GM18870 (cell line): Measurements from ENCODE around the gene LSM12.
"Not testable (repeated sequence)": the region's sequence is repeated elsewhere in the genome, so short reads cannot be mapped to it uniquely, and the experiment has no call there.

Source experiments
- ATAC-seq: cut with Tn5 transposase; IDR thresholded peaks from one replicate; pipeline ENCODE4 v1.9.1; 2021; ENCODE audit warnings: moderate library complexity; ENCODE audit not compliant: unreplicated experiment

The LSM12 gene

DNA sequence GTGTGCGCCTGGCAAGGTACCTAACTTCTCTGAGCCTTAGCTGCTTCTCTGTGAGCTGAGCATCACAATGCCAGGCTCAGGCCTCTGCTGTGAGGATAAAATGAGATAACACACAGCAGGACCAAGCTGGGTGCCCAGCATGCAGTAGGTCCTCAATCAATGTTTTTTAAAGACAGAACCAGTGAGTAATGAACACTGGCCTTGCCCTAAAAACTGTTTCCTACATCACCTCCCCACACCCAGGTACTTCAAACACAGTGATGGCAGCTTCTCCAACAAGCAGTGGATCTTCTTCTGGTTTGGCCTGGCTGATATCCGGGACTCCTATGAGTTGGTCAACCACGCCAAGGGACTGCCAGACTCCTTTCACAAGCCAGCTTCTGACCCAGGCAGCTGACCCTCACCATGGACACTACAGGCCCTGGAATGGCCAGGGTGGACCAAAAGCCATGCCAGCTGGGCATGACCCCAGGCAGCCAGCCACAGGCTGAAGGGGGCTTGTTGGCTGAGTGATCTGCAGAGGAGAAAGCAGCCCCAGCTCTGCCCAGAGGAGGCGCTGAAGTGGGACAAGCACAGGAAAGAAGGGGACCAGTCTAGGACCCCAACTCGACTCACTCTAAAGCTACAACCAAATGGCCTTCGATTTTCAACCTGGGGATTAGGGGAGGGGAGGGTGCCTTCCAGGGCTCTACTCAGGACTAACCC is 58.1 kb downstream of the LSM12 start:
- ATAC-seq, result no peak

DNA sequence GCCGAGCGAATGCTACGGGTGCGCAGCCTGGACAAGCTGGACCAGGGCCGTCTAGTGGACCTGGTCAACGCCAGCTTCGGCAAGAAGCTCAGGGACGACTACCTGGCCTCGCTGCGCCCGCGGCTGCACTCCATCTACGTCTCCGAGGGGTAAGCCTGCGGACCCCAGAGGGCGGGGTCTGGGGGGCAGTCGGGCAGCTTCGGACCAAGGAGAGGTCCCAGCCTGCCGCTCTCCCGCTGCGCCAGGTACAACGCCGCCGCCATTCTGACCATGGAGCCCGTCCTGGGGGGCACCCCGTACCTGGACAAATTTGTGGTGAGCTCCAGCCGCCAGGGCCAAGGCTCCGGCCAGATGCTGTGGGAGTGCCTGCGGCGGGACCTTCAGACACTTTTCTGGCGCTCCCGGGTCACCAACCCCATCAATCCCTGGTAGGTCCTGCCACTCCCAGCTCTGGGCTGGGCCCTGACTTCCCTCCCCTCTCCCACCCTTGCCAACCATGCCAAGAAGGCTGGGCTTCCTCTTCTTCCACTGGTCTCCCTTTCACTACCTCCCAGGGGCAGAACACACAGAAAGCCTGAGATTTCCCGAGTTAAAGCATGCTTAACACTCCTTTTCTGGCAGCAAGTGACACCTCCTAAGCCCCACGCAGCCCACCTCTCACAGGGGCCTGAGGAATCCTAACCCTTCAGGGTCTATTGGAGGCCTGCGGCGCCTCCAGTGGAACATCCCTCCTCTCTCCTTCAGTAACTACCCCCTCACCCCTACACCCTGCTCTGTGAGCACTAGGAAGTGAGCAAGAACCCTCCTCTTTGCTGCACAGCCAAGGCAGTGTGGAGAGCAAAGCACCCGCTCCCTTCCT is 58.9 kb downstream of the LSM12 start:
- ATAC-seq, result no peak

DNA sequence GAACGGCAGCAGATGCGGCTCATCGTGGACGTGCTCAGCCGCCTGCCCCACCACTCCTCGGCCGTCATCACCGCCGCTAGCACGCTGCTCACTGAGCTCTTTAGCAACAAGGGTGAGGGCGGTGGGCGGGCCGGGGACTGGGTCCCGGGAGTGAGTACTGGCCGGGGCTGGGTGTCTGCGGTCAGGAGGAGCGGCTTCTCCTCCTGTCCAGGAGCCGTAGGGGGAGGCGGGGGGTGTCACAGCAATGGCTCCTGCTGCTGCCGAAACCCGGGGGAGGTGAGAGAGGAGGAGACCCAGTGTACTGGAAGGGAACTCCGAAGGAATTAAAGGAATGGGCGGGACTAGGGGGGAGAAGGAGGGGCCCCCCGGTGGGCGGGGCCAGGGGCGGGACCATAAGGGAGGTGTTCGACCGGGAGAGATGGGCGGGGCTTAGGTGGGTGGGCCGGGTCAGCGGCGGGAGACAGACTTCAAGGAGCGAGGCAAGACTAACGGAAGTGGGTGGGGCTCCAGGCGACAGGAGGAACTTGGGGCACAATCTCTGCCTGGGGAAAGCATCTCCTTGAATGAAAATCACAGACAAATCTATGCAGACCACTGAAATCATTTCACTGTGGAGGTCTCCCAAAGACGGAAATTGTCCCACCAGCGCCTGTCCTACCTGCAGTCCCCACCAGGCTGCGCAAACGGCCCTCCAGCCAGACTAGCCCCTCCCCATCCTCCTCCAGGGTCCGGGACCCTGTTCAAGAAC is 59.7 kb downstream of the LSM12 start:
- ATAC-seq, result no peak

DNA sequence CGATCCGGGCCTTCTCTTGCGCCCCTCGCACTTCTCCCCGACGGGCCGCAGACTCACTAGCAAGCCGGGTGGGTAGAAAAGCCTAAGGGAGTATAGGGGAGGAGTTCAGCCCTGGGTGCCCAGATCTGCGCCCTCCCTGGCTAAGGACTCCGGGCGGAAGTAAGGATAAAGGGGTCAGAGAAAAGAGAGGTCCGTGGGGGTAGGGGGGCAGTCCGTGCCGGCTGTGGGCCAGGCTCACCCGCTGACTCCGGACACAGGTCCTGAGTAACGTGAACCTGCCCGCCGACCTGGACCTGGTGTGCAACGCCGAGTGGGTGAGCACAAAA is 60.2 kb downstream of the LSM12 start:
- ATAC-seq, result no peak

DNA sequence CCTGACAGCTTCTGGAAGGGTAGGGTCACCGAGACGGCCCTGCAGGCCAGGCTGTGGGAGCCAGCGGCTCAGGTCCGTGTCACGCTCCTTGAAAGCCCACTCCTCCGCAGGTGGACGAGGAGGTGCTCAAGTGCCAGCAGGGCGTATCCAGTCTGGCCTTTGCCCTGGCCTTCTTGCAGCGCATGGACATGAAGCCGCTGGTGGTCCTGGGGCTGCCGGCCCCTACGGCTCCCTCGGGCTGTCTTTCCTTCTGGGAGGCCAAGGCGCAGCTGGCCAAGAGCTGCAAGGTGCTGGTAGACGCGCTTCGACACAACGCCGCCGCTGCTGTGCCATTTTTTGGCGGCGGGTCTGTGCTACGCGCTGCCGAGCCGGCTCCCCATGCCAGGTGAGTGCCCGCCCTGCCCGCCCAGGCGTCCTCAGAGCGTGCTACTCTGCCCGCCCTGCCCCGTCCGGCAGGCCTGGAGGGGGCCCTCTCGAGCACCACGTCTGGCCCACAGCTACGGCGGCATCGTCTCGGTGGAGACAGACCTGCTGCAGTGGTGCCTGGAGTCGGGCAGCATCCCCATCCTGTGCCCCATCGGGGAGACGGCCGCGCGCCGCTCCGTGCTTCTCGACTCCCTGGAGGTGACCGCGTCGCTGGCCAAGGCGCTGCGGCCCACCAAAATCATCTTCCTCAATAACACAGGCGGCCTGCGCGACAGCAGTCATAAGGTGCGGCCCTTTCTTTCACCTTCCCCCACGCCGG is 60.8 kb downstream of the LSM12 start:
- no peak for ATAC-seq

DNA sequence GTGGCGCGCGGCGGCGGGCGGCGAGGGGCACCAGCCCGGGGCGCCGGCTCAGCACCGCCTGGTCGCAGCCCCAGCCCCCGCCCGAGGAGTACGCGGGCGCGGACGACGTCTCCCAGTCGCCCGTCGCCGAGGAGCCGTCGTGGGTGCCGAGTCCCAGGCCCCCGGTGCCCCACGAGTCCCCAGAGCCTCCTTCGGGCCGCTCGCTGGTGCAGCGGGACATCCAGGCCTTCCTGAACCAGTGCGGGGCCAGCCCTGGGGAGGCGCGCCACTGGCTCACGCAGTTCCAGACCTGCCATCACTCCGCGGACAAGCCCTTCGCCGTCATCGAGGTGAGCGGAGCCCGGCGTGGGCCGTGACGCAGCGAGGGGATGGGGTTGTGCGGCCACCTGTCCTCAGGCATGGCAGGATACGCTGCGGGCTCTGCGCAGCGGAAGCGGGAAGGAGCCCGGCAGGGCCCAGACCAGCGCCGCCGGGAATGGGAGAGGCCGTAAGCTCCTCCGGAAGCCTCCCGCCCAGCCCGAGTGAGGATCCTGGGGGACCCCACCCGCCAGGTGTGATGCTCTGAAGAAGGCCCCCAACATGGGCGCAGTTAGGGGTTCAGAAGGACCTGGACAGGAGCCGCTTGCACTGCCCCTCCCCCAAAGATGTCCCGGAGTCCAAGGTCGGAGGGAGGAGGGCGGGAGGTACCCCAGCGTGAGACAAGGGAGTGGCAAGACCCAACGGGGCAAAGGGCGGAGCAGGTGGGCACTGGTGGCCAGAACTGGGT is 61.5 kb downstream of the LSM12 start:
- no peak for ATAC-seq

DNA sequence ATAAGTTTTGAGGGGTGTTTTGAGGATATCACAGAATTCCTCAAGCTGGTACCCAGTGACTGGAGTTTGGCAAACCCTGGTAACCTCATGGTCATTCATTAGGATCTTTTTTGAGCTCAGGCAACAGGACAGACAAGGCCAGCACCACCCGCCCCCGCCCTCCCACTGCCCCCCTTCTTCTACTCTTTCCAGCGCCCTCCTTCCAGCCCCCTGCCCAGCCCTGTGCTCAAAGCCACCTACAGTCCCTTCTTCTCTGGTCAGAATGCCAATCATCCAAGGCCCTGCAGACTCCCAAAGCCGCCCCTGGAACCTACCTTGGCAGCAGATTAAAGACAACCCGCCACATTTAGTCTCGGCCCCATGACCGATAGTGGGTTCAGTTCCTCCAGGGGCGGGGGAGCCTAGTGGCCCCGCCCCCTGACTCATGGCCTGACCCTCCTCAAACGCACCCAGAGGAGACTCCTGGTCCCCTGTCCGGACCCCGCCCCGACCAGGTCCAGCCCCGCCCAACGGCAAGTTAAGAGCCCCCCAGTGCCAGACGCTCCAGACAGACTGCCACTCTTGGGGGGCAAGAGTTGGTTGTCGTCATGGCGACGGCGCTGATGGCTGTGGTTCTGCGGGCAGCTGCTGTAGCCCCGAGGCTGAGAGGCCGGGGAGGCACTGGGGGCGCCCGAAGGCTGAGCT is 62.3 kb downstream of the LSM12 start, which contains the start of gene NAGS:
Gene NAGS (plus strand): TSS at position 546 of the 684 bp plus-strand sequence. CDS start 42 bp downstream, at position 588.
- ATAC-seq, result no peak

DNA sequence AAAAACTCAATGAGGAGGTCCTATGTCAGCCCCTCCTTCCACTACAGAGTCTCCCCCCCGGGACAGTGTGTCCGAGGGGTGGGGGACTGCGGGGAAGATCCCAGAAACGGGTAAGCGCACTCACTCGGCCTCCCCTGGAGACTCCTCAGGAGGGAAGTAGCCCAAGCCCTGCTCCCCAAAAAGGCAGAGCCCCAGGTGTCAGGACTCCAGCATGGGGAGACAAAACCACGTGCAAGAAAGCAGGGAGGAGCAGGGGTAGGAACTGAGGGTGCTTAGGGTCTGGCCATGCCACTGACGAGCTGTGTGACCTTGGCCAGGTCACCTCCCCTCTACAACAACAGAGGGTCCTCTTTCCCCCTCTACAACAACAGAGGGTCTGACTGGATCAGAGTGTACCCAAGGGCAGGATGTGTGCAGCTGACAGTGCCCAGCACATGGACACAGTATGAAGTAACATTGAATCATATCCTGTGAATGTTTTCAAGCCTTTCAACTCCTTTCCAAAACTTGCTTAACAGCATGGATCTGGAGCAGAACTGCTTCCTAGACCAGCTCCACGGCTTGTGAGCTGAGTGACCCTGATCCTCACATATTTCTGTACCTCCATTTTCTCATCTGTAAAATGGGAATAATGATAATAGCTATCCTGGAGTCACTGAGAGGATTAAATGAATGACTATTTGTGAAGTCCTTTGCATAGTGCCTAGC is 64.2 kb downstream of the LSM12 start:
- ATAC-seq, result no peak

DNA sequence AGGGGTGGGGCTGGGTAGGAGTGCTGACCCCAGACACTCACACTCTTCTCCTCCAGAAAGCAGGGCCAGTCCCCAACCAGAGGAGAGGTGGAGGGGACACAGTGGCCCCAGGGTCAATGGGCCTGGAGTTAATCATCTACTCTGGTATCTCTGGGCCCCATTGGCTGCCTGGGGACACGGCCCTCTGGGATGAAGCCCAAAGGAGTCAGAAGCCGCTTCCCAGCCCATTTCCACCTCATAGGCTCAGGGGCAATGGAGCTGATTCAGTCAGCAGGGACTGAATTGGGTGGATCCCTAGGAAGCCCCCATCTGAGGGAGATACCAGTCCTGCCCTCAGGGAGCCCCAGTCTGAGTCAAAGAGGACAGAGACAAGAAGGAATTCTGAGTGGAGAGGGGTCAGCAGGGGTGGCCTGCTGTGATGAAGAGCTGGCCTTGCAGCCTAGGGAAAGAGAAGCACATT is 65.0 kb downstream of the LSM12 start:
- ATAC-seq, result no peak

DNA sequence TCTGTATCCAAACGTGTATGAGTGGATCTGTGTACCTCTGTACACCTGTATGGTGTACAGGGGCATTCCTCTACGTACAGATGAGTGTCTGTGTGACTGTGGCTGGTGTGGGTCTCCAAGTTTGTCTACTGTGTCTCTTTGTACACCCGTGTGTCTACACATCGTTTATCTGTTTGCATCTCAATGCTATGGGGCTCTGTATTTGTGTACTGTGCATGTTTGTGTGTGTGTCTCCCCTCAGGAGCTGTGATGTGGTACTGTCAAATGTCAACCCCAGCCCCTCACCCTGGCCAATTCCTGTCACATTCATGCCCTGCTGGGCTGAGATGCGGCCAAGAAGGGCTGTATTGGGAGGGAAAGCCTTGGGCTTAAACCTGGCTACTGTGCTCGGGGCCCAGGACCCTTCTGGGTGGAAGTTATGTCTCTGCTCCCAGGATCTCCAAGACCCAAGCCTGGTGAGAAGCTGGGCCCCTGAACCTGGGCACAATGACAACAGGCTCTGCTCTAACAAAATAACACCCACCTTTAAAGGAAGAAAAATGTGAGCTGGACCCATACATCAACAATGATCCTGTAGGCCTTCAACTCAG is 65.5 kb downstream of the LSM12 start:
- ATAC-seq, result no peak

DNA sequence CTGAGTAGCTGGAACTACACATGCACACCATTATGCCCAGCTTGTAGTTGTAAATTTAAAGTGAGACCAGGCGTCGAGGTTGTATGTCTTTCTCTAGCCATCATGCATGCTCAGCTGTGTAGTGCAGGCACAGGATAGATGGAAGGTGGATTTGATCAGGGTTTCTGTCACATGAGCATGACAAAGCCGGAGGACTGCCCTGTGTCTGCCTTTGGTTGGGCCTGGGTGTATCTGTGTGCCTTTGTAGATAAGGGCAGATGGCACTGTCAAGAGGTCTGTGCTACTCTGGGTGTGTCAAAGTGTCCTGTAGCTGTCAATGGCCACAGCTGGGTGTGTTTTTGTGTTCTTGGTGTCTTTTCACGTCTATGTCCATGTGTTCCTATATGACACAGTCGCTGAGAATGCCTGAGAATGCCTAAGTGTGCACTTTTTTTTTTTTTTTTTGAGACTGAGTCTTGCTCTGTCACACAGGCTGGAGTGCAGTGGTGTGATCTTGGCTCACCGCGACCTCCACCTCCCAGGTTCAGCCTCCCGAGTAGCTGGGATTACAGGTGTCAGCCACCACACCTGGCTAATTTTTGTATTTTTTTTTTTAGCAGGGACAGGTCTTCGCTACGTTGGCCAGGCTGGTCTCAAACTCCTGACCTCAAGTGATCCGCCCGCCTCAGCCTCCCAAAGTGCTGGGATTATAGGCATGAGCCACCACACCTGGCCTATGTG is 66.2 kb downstream of the LSM12 start:
- no peak for ATAC-seq

DNA sequence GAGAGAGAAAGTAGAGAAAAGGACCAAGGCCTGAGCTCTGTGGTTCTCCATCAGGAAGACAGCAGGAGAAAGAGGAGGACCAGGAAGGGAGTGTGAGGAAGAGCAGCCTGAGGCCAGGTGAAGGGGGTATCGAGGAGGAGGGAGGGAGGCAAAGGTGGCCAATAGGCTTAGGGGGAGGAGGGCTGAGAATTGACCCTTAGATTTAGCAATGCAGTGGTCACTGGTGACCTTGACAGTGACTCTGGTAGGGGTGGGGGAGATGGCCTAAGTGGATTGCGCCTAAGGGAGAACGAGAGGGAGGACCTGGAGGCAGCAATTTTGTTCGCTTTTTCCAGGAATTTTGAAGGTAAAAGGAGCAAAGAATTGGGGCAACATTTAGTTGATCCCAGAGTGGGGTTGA is 67.4 kb downstream of the LSM12 start:
- ATAC-seq, result no peak

DNA sequence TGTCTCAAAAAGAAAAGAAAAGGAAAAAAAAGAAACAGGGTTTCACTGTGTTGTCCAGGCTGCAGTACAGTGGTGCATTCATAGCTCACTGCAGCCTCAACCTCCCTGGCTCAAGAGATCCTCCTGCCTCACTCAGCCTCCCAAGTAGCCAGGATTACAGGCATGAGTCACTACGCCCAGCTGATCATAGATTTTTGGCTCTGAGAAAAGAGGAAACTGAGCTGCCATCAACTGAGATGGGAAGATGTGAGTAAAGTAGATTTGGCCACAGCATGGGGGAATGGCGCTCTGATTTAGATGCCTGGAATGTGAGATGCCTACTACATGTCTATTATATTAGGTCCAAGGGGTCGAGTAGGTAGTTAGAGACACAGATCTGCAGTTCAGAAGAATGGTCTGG is 67.9 kb downstream of the LSM12 start:
- ATAC-seq, result no peak

DNA sequence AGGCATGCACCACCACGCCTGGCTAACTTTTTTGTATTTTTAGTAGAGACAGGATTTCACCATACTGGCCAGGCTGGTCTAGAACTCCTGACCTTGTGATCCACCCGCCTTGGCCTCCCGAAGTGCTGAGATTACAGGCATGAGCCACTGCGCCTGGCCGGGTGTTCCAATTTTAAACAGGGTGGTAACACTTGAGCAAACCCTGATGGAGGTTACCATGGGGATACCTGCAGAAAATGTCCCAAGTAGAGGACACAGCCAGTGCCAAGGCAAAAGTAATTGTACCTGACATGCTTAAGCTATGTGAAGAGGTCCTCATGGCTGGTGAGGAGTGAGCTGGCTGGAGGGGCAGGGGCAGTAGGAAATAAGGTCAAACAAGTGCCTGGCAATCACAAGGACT is 69.3 kb downstream of the LSM12 start:
- not testable (repeated sequence) for ATAC-seq

DNA sequence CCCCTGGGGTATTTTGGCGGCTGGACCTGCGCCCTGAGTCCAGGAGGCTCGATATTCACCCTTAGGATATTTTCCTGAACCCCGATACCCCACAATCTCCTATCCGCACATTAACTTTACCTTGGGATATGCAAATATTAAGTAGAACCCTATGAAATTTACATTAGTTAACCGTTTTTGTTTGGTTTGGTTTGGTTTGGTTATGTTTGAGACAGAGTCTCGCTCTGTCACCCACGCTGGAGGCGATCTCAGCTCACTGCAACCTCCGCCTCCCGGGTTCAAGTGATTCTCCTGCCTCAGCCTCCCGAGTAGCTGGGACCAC is 71.4 kb downstream of the LSM12 start:
- ATAC-seq, result no peak

DNA sequence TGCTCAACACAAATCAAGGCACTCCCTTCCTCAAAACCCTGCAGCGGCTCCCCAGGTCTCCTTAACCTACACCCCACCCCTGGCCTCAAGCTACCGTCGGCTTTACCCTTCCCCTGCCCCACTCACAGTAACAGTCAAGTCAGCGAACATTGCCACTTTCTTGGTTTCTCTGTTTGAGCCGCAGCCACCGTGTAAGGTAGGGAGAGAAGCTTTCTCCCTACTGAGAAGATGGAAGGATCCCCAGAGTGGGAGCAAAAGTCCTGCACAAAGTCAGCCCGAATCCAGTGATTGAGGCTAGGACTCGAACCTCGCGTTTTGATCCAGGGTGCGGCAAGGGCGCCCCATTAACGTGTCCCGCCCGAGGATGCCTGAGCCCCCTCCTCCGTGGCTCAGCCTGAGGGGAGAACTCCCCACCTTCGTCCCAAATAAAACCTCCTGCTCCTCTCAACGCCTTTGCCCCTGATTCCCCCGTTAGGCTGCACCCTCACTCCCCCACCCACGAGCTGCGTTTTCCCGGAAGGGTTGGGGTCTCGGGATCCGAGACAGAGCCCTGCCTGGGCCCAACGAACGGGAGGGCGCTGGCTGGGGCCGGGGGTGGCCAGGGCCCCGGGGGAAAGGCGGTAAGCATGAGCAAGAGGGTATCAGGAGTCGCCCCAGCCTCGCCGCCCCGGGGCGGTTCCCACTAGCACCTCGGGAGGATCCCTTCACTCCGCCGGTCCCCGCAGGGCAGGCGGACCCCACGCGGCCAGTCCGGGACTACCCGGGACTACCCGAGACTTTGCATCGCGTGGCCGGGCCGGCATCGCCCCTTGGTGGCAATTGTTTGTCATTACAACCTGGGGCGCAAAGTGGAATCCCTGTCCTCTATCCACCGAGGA is 72.0 kb downstream of the LSM12 start:
- ATAC-seq, result no peak

DNA sequence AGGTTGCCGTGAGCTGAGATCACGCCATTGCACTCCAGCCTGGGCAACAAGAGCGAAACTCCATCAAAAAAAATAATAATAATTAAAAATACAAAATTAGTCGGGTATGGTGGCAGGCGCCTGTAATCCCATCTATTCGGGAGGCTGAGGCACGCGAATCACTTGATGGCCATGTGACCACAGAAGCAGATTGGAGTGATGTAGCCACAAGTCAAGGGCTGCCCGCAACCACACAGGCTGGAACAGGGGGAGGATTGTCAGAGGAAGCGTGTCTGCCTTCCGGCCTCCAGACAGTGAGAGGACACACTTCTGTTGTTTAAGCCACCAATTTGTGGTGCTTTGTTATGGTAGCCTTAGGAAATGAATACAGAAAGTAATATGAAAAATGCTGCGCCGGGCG is 73.8 kb downstream of the LSM12 start:
- no peak for ATAC-seq
